IPS-18a (cell line): ENCODE results near the gene ASH1L.
"Not testable (repeated sequence)": the region's sequence is repeated elsewhere in the genome, so short reads cannot be mapped to it uniquely, and the experiment has no call there.

Experiments used
- H3K27ac ChIP-seq: one replicate; pipeline ENCODE4 v1.5.1; 2013; ENCODE audit warnings: low read length
- H3K27me3 ChIP-seq: one replicate; pipeline ENCODE4 v1.6.1; 2013; ENCODE audit warnings: mild to moderate bottlenecking, low read length; ENCODE audit not compliant: control insufficient read depth, insufficient read depth
- H3K36me3 ChIP-seq: one replicate; pipeline ENCODE4 v1.6.1; 2013; ENCODE audit warnings: low read depth, low read length; ENCODE audit not compliant: control insufficient read depth
- H3K4me1 ChIP-seq: one replicate; pipeline ENCODE4 v1.6.1; 2013; ENCODE audit warnings: low read depth, low read length; ENCODE audit not compliant: control insufficient read depth
- H3K4me3 ChIP-seq: one replicate; pipeline ENCODE4 v1.5.1; 2013; ENCODE audit warnings: low read length
- H3K9ac ChIP-seq: one replicate; pipeline ENCODE4 v1.6.1; 2013; ENCODE audit warnings: mild to moderate bottlenecking, low read length, moderate library complexity
- H3K9me3 ChIP-seq: one replicate; pipeline ENCODE4 v1.6.1; 2013; ENCODE audit warnings: low read depth, low read length; ENCODE audit not compliant: control insufficient read depth

The ASH1L gene

DNA sequence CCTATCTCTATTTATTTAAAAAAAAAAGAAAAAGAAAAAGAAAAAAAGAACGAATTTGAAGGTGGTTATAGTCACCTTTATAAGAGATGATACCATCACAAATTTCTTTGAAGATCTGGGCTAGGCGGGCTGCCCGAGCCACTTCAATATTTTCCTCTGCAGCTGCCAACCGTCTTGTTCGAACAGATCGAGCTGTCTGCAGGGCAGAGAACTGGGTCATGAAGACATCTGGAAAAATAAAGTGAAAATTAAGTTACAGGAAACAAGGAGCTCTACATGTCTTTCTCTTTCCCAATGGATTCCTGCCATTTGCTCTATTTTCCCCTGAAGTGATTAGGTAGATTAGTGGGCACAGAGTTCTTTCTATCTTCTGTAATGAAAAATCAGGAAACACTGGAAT, 210.0 kb downstream of the ASH1L start:
- Histone ChIP-seq H3K9me3 (no peaks in the 10 kb centered on the region), H3K27me3 (no peaks in the 10 kb centered on the region), H3K36me3 (peaks cover 52% of the 10 kb centered on the region), H3K4me3 (no peak overlapping the region), H3K4me1 (no peaks in the 10 kb centered on the region), H3K9ac (no peak overlapping the region), H3K27ac (no peak overlapping the region)

- Histone ChIP-seq H3K27ac (no peak overlapping the region), H3K4me1 (no peaks in the 10 kb centered on the region), H3K4me3 (no peak overlapping the region), H3K9me3 (no peaks in the 10 kb centered on the region), H3K36me3 (peaks cover 72% of the 10 kb centered on the region), H3K27me3 (no peaks in the 10 kb centered on the region), H3K9ac (no peak overlapping the region)
Measured at GRCh38 chr1:155342842-155343241, 219.8 kb downstream of the ASH1L start.

DNA sequence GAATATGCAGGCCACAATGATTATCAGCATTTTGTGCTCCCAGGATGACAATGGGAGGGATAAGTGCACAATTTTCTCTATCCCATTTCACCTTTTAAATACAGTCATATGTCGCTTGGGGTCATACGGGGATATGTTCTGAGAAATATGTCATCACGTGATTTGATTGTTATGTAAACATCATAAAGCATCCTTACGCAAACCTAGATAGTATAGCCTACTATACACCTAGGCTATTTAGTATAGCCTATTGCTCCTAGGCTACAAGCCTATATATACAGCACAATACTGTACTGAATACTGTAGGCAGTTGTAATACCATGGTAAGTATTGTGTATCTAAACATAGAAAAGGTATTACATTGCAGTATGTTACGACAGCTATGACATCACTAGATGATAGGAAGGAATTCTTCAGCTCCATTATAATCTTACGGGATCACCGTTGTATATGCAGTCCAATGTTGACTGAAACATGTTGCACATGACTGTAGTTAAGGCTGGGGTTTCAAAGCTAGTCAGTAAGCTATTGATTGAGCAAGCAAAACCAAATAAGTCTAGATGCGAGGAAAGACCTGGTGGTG, 223.0 kb downstream of the ASH1L start:
- no peak overlapping the region for H3K4me3 ChIP-seq
- H3K36me3 ChIP-seq = peaks cover 69% of the 10 kb centered on the region
- no peaks in the 10 kb centered on the region for H3K4me1 ChIP-seq
- no peak overlapping the region for H3K27ac ChIP-seq
- H3K9ac ChIP-seq = no peak overlapping the region
- no peaks in the 10 kb centered on the region for H3K9me3 ChIP-seq
- H3K27me3 ChIP-seq = no peaks in the 10 kb centered on the region

GRCh38 chr1:155334962-155335361, 227.6 kb downstream of the ASH1L start:
- Histone ChIP-seq H3K4me3 (no peak overlapping the region), H3K9me3 (no peaks in the 10 kb centered on the region), H3K27ac (no peak overlapping the region), H3K36me3 (peaks cover 49% of the 10 kb centered on the region), H3K9ac (no peak overlapping the region), H3K4me1 (no peaks in the 10 kb centered on the region), H3K27me3 (no peaks in the 10 kb centered on the region)

GRCh38 chr1:155329980-155330598, 232.5 kb downstream of the ASH1L start:
- no peak overlapping the region for H3K9ac ChIP-seq
- H3K4me3 ChIP-seq = no peak overlapping the region
- peaks cover 18% of the 10 kb centered on the region for H3K36me3 ChIP-seq
- no peak overlapping the region for H3K27ac ChIP-seq
- H3K27me3 ChIP-seq = no peaks in the 10 kb centered on the region
- no peaks in the 10 kb centered on the region for H3K9me3 ChIP-seq
- H3K4me1 ChIP-seq = peaks cover 4% of the 10 kb centered on the region

DNA sequence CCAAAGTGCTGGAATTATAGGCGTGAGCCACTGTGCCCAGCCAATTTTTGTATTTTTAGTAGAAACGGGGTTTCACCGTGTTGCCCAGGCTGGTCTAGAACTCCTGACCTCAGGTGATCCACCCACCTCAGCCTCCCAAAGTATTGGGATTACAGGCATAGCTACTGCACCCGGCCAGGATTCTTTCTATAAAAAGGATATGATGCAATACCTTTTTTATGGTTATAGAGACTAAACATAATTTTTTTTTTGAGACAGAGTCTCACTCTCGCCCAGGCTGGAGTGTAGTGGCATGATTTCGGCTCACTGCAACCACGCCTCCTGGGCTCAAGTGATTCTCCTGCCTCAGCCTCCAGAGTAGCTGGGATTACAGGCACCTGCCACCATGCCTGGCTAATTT, 233.7 kb downstream of the ASH1L start:
- H3K36me3 ChIP-seq = peaks cover 13% of the 10 kb centered on the region

GRCh38 chr1:155327981-155328380, 234.6 kb downstream of the ASH1L start:
- peaks cover 4% of the 10 kb centered on the region for H3K4me1 ChIP-seq
- peaks cover 13% of the 10 kb centered on the region for H3K36me3 ChIP-seq
- no peaks in the 10 kb centered on the region for H3K27me3 ChIP-seq
- H3K27ac ChIP-seq = no peak overlapping the region
- H3K4me3 ChIP-seq = no peak overlapping the region
- H3K9me3 ChIP-seq = no peaks in the 10 kb centered on the region
- H3K9ac ChIP-seq = no peak overlapping the region

More for the DNA sequence above, 233.7 kb downstream of the ASH1L start:
- H3K4me3 ChIP-seq, H3K9me3 ChIP-seq, H3K9ac ChIP-seq, H3K27ac ChIP-seq, H3K4me1 ChIP-seq, H3K27me3 ChIP-seq: not testable (repeated sequence)

- Histone ChIP-seq H3K9ac (no peak overlapping the region), H3K27ac (no peak overlapping the region), H3K4me3 (no peak overlapping the region), H3K27me3 (peaks cover 10% of the 10 kb centered on the region), H3K4me1 (peaks cover 14% of the 10 kb centered on the region), H3K9me3 (no peaks in the 10 kb centered on the region), H3K36me3 (peaks cover 13% of the 10 kb centered on the region)
Measured at GRCh38 chr1:155326631-155327037, 236.0 kb downstream of the ASH1L start.

DNA sequence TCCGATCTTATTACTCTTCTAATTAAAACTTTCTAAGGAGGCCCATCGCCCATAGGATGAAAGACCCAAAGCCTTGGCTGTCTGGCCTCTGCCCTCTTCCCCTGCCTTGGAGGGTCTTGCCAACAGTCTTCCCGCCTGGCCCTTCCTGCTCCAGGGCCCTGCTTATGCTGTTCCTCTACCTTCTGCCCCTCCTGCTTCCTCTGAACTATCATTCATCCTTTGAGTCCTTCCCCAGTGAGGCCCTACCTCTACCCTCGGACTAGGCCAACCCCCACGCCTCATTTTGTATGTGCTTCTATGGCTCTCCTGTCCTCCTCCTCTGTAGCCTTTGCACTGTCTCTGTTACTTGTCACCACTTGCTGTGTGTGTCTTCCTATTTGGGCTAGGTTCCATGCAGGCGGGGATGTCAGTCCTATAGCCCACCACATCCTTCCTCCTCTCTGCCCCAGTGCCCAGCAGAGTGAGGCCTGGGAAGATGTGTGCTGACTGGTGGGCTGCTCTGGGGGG, 236.5 kb downstream of the ASH1L start:
- no peak overlapping the region for H3K9ac ChIP-seq
- H3K4me1 ChIP-seq = peaks cover 20% of the 10 kb centered on the region
- H3K27ac ChIP-seq = no peak overlapping the region
- no peaks in the 10 kb centered on the region for H3K9me3 ChIP-seq
- no peak overlapping the region for H3K4me3 ChIP-seq
- H3K36me3 ChIP-seq = peaks cover 13% of the 10 kb centered on the region
- peaks cover 15% of the 10 kb centered on the region for H3K27me3 ChIP-seq

- Histone ChIP-seq H3K27ac (no peak overlapping the region), H3K9me3 (no peaks in the 10 kb centered on the region), H3K36me3 (peaks cover 8% of the 10 kb centered on the region)
Measured at GRCh38 chr1:155325603-155325893, 237.1 kb downstream of the ASH1L start.

GRCh38 chr1:155324717-155325602, 237.6 kb downstream of the ASH1L start:
- H3K9ac ChIP-seq = peak overlapping the region; percentile 70
- H3K4me3 ChIP-seq = peak overlapping the region; percentile 97
- peaks cover 3% of the 10 kb centered on the region for H3K36me3 ChIP-seq
- no peak overlapping the region for H3K27ac ChIP-seq
- peaks cover 16% of the 10 kb centered on the region for H3K27me3 ChIP-seq
- peaks cover 21% of the 10 kb centered on the region for H3K4me1 ChIP-seq
- H3K9me3 ChIP-seq = no peaks in the 10 kb centered on the region

More at GRCh38 chr1:155325603-155325893, 237.1 kb downstream of the ASH1L start:
- Histone ChIP-seq H3K4me1 (peaks cover 21% of the 10 kb centered on the region), H3K27me3 (peaks cover 16% of the 10 kb centered on the region), H3K4me3 (peak overlapping the region; percentile 97), H3K9ac (peak overlapping the region; percentile 70)
